Measurements from ENCODE around the gene FOXQ1.

Gene FOXQ1

DNA sequence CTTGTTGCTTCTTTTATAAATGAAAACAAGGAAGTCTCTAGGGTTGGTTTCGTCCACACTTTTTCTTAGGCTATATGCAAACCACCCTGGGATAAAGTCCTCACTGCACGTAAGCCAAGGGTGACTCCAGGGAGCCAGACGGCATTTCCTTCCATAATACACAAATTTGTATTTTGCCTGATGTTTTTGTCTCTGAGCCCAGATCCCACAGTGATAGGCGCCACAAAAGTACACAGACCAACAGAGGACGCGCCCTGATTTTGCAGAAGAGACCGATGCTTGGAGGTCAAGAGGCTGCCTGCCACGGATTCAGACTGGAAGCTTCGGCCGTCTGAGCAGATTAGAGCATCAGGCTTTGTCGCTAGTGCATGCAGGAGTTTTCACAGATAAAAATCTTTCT, 22.8 kb downstream of the FOXQ1 start:
- TF ChIP-seq CTCF (IDR thresholded peaks at IDR 0.05; ENCODE audit: low read depth, low read length) = no peak
- DNase-seq = no peak
- Histone ChIP-seq H3K27me3 (ENCODE audit: insufficient read depth, low read depth, severe bottlenecking) (no peaks in the 10 kb centered on the region), H3K4me3 (ENCODE audit: low read depth, low read length) (no peak overlapping the region), H3K27ac (no peak overlapping the region), H3K9me3 (ENCODE audit: severe bottlenecking) (peaks cover 15% of the 10 kb centered on the region), H3K36me3 (no peaks in the 10 kb centered on the region)

DNA sequence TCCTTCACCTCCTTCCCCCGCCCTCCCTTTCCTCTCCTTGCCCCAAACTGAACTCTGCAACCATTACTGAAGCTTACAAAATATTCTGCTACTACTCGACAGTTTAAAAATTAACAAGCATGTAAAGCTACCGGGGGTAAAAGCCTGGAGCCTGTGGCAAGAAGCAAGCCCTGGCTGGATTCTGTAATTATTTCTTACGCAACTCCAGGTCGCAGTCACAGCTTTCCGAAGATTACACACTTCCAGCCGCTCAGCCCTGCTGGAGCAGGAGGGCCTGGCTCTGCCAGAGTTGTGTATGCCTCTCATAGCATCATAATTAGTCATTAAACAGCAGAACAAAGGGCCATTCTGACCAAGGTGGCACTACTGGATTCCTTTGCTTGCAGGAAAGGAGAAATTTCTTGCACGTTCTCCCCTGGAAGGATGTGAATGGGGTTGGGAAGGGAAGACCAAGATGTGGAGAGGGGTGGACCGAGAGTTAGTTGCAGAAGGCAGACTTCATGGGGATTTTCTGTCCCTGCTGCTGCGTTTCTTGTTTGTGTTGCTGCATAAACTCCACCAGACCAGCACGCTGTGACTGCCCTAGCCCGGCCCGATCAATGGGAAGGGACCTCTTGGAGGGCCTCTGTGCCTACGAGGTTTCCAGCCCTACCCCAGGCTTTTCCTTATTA, 23.6 kb downstream of the FOXQ1 start:
- no peaks in the 10 kb centered on the region for H3K27me3 ChIP-seq (ENCODE audit: insufficient read depth, low read depth, severe bottlenecking)
- DNase-seq = no peak
- no peak overlapping the region for H3K27ac ChIP-seq
- H3K4me3 ChIP-seq (ENCODE audit: low read depth, low read length) = no peak overlapping the region
- TF ChIP-seq CTCF (IDR thresholded peaks at IDR 0.05; ENCODE audit: low read depth, low read length) = no peak
- no peaks in the 10 kb centered on the region for H3K36me3 ChIP-seq
- peaks cover 7% of the 10 kb centered on the region for H3K9me3 ChIP-seq (ENCODE audit: severe bottlenecking)

GRCh38 chr6:1336246-1336843, 24.4 kb downstream of the FOXQ1 start:
- Histone ChIP-seq H3K27me3 (ENCODE audit: insufficient read depth, low read depth, severe bottlenecking) (no peaks in the 10 kb centered on the region), H3K9me3 (ENCODE audit: severe bottlenecking) (no peaks in the 10 kb centered on the region), H3K4me3 (ENCODE audit: low read depth, low read length) (no peak overlapping the region), H3K36me3 (no peaks in the 10 kb centered on the region), H3K27ac (no peak overlapping the region)
- peak; percentile 87 for TF ChIP-seq CTCF (IDR thresholded peaks at IDR 0.05; ENCODE audit: low read depth, low read length)
- peak; percentile 69 for DNase-seq

DNA sequence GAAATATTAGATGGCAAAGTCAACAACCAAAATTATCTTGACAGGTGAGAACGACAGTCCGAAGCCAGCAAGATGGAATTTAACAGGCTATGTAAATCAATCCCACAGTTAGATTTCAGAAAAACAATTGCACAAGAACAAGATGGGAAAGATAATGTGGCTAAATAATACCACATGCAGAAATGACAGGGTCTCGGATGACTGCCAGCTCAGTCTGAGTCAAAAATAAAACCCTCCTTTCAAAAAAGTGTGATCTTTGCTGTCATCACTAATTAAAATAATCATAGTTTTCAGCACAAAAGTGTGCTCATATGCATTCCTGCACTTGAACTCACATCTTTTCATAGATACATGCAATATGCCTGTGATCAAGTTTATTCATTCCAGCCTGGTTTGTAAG, 25.9 kb downstream of the FOXQ1 start:
- no peak for TF ChIP-seq CTCF (IDR thresholded peaks at IDR 0.05; ENCODE audit: low read depth, low read length)
- no peaks in the 10 kb centered on the region for H3K36me3 ChIP-seq
- H3K27me3 ChIP-seq (ENCODE audit: insufficient read depth, low read depth, severe bottlenecking) = peaks cover 3% of the 10 kb centered on the region
- H3K9me3 ChIP-seq (ENCODE audit: severe bottlenecking) = no peaks in the 10 kb centered on the region
- H3K4me3 ChIP-seq (ENCODE audit: low read depth, low read length) = no peak overlapping the region
- no peak overlapping the region for H3K27ac ChIP-seq
- no peak for DNase-seq

DNA sequence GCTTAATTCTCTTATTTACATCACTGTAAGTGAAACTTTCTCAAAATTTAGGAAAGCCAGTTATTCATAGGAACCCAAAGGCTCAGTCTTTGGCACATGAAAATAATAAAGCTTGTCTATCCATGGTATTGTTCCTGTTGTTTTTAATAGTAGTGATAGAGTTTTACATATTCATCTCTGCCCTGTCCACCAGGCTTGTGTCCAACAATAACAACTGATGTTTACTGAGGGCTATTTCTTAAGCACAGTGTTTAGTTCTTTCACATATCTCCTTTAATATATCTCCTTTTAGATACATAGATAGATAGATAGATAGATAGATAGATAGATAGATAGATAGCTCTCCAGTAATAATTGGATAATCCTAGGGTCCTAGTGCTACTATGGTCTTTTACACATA, 34.2 kb downstream of the FOXQ1 start:
- Histone ChIP-seq H3K9me3 (ENCODE audit: severe bottlenecking) (peaks cover 13% of the 10 kb centered on the region), H3K27ac (no peak overlapping the region), H3K4me3 (ENCODE audit: low read depth, low read length) (no peak overlapping the region), H3K36me3 (no peaks in the 10 kb centered on the region), H3K27me3 (ENCODE audit: insufficient read depth, low read depth, severe bottlenecking) (peaks cover 3% of the 10 kb centered on the region)
- TF ChIP-seq CTCF (IDR thresholded peaks at IDR 0.05; ENCODE audit: low read depth, low read length) = no peak
- DNase-seq = no peak

Data from WERI-Rb-1 (cell line).